Stomach (tissue), 19 donors: ENCODE data around the gene ATF7. TPM values are rescaled to one million over a fixed set of nuclear protein-coding genes. Genes with fewer than 3 reads are reported as not detected.

Experiments
- DNase-seq, 2 donors: peaks; one replicate each; pipeline versions ENCODE4 v3.0.0 to v3.0.0-alpha.2; 2013 to 2019
- H3K27ac ChIP-seq, 5 donors: fragments of 200-600 bp in 4 of 5; sonication (generic) in 4 of 5; one replicate each; pipeline ENCODE4 v1.5.1; 2013 to 2019; ENCODE audit warnings: mild to moderate bottlenecking in 1 of 5, moderate library complexity in 1 of 5
- H3K27me3 ChIP-seq, 3 donors: fragments of 200-600 bp; sonication (generic); one replicate each; pipeline ENCODE4 v1.5.1; 2017 to 2019; ENCODE audit warnings: mixed run types in 1 of 3
- H3K36me3 ChIP-seq, 4 donors: fragments of 200-600 bp; sonication (generic); 1 replicate in 3 of 4; 2 replicates in 1 of 4; pipeline ENCODE4 v1.5.1; 2016 to 2019
- H3K4me1 ChIP-seq, 4 donors: fragments of 200-600 bp; sonication (generic); one replicate each; pipeline ENCODE4 v1.5.1; 2016 to 2019
- H3K4me3 ChIP-seq, 4 donors: fragments of 200-600 bp; sonication (generic) in 3 of 4; one replicate each; pipeline ENCODE4 v1.5.1; 2016 to 2019; ENCODE audit warnings: mild to moderate bottlenecking in 1 of 4
- H3K9me3 ChIP-seq, 4 donors: fragments of 200-600 bp; sonication (generic); one replicate each; pipeline ENCODE4 v1.5.1; 2016 to 2019
- CTCF ChIP-seq, 7 experiments: fragments of 450-650 bp in 4 of 7; fragments of 200-600 bp in 3 of 7; sonication (generic) in 3 of 7; IDR thresholded peaks; one replicate each; pipeline ENCODE4 v1.5.1; 2016 to 2019; ENCODE audit warnings: antibody characterized with exemption in 7 of 7, control low read depth in 2 of 7, mild to moderate bottlenecking in 1 of 7
- EP300 ChIP-seq: sonication (generic); formaldehyde crosslinking; IDR thresholded peaks from one replicate; pipeline ENCODE4 v1.6.1; 2017; ENCODE audit warnings: antibody characterized with exemption
- POLR2A ChIP-seq, 4 donors: fragments of 450-650 bp; IDR thresholded peaks; one replicate each; pipeline ENCODE4 v1.6.1; 2016; ENCODE audit warnings: antibody characterized with exemption in 4 of 4, control low read depth in 2 of 4, mild to moderate bottlenecking in 1 of 4, moderate library complexity in 1 of 4
- POLR2AphosphoS5 ChIP-seq, 3 donors: sonication (generic); formaldehyde crosslinking; IDR thresholded peaks; one replicate each; pipeline ENCODE4 v1.6.1; 2016; ENCODE audit warnings: antibody characterized with exemption in 3 of 3
- WGBS, 5 donors: extraction: QIAGEN DNeasy Blood & Tissue Kit in 3 of 5; methylation state at CpG; one replicate each; pipeline versions ENCODE4 v1.1.5 to v1.1.7; 2013 to 2018; 5-methylcytosine and 5-hydroxymethylcytosine counted together
- intact Hi-C: fragments of 100-400 bp; cut with DNase I; formaldehyde crosslinking; loops from one replicate; pipeline ENCODE4 v1.15.1; 2023; ENCODE audit warnings: low total_unique reads
- long read RNA-seq, 10 donors: transcript quantifications; one replicate each; lab custom pipeline, GENCODE V29; 2026
- polyA plus RNA-seq, 3 donors: library from polyadenylated mRNA; stranded (reverse); fragments of 200-250 nt; gene quantifications; one replicate each; pipeline ENCODE4 v1.2.3, GENCODE V29; 2013
- total RNA-seq, 5 donors: library from RNA; depleted of rRNA; stranded (reverse); fragments of >200 nt; gene quantifications; one replicate each; pipeline versions ENCODE4 v1.1.0 to v1.2.3, GENCODE V29; 2014 to 2016
- donor health status: healthy with polysubstance abuse.
- donor health status: Bipolar disorder and iron deficiency.
- donor health status: healthy.

The ATF7 gene
- 10 to 100 TPM in 4 of 5 donors, 1 to 10 TPM in 1; 9.0 to 93.4 (median 16.5) TPM for total RNA-seq
- polyA plus RNA-seq: 10 to 100 TPM; 12.9 to 20.9 (median 14.3) TPM
- long read RNA-seq, donor 1, full-length matches to known transcripts: 1 of 6 reads
- long read RNA-seq, donor 1, partial matches to known transcripts: 5 of 6 reads
- long read RNA-seq, donor 1, other reads (novel, unspliced or antisense): 0 of 6 reads
- long read RNA-seq, donor 2, full-length matches to known transcripts: 7 of 7 reads
- long read RNA-seq, donor 2, partial matches to known transcripts: 0 of 7 reads
- long read RNA-seq, donor 2, other reads (novel, unspliced or antisense): 0 of 7 reads
- long read RNA-seq, donor 3, full-length matches to known transcripts: 5 of 5 reads
- long read RNA-seq, donor 3, partial matches to known transcripts: 0 of 5 reads
- long read RNA-seq, donor 3, other reads (novel, unspliced or antisense): 0 of 5 reads
- long read RNA-seq, donor 4: 0 reads
- long read RNA-seq, donor 5: 0 reads
- long read RNA-seq, donor 6, full-length matches to known transcripts: 8 of 8 reads
- long read RNA-seq, donor 6, partial matches to known transcripts: 0 of 8 reads
- long read RNA-seq, donor 6, other reads (novel, unspliced or antisense): 0 of 8 reads
- long read RNA-seq, donor 7, full-length matches to known transcripts: 4 of 4 reads
- long read RNA-seq, donor 7, partial matches to known transcripts: 0 of 4 reads
- long read RNA-seq, donor 7, other reads (novel, unspliced or antisense): 0 of 4 reads
- long read RNA-seq, donor 8, full-length matches to known transcripts: 5 of 5 reads
- long read RNA-seq, donor 8, partial matches to known transcripts: 0 of 5 reads
- long read RNA-seq, donor 8, other reads (novel, unspliced or antisense): 0 of 5 reads
- long read RNA-seq, donor 9, full-length matches to known transcripts: 5 of 5 reads
- long read RNA-seq, donor 9, partial matches to known transcripts: 0 of 5 reads
- long read RNA-seq, donor 9, other reads (novel, unspliced or antisense): 0 of 5 reads
- long read RNA-seq, donor 10, partial matches to known transcripts: 0 of 2 reads
- long read RNA-seq, donor 10, other reads (novel, unspliced or antisense): 0 of 2 reads

DNA sequence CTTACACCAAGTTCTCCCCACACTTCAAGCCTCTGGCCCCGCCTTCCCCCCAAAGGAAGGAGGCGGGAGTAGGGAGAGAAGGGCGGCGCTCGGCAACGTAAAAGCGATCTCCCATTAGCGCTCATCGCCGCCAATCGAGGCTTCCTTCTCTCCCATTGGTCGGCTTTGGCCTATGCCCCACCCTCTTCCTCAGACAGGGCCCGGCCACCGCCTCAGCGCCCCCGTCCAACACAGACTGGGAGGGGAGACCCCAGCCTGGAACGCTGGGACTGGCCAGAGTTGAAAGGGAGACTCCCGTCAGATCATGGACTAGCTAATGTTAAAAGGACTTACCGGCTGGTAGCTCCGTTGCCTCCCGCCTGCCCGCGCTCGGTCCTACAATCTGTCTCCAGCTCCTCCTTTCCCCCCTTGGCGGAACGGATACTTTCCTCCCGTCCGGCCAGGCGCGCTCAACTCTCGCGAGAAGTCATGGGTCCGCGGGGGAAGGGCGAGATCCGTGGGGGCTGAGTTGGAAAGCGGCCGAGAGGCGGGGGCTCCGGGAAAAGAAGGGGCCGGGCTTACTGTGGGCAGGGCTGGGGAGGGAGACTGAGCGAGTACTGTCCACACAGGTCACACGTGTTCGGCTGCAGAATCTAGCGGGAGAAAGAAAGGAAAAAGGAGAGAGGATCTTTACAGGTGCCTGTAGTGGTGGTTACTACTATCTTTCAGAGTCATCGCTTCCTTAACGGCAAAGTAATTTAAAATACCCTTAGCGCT lies at the start of gene ATF7:
Gene ATF7, minus strand, starts transcription at position 437 of the 756 bp plus-strand sequence. CDS start 25,382 bp downstream, outside the sequence.
- H3K36me3 ChIP-seq: no peaks in the 10 kb centered on the region
- H3K27ac ChIP-seq: peak within 1 kb of the TSS; percentile 92 to 95 (median 94)
- TF ChIP-seq CTCF (IDR thresholded peaks at IDR 0.05) (no peak), POLR2AphosphoS5 (IDR thresholded peaks at IDR 0.05) (peak; percentile 34 to 77 (median 75))
- peak within 1 kb of the TSS; percentile 59 to 86 (median 72) for H3K4me3 ChIP-seq
- peaks cover 18 to 54% (median 39%) of the 10 kb centered on the region in 4 donors for H3K4me1 ChIP-seq
- peak; percentile 98 to 99 for DNase-seq
- 0 to 1% (median 1%) methylated on average over 37 to 48 of the region's 48 CpGs for WGBS, 5 donors
- H3K27me3 ChIP-seq: no peaks in the 10 kb centered on the region
- no peaks in the 10 kb centered on the region for H3K9me3 ChIP-seq
- intact Hi-C loops: no loop called here

- 19 to 35% (median 23%) methylated on average over 8 of the region's 8 CpGs for WGBS, 5 donors
These were observed 49.0 kb upstream of the ATF7 start for GRCh38 chr12:53674977-53675700.

DNA sequence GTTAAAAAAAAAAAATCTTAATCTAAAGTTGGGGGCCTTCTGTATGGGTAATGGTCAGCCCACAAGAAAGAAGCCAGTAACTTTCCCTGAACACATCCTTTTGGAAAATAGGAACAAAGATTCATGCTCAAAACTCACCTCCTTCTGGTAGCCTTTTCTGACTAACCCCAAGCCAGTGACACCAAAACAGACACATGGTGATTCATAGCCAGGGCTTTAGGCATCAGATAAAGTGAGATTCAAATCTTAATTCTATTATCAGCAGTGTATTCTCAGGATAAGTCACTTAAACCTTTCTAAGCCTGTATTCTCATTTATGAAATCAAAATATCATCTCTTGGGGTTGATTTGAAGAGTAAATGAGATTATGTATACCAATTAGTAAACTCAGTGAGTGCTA lies 44.8 kb upstream of the ATF7 start:
- no peaks in the 10 kb centered on the region for H3K9me3 ChIP-seq
- H3K27ac ChIP-seq: peak overlapping the region in 2 of 5 donors; percentile 18 to 50
- intact Hi-C loops: loop anchor here (10.0 kb wide), 1 partner anchor 56 kb away; no protein-coding TSS in a partner anchor
- DNase-seq: no peak
- H3K36me3 ChIP-seq: peaks cover 50 to 81% (median 76%) of the 10 kb centered on the region in 4 donors
- peaks cover 0 to 57% (median 37%) of the 10 kb centered on the region in 4 donors for H3K4me1 ChIP-seq
- no peaks in the 10 kb centered on the region for H3K27me3 ChIP-seq
- H3K4me3 ChIP-seq: no peak overlapping the region
- no peak for TF ChIP-seq POLR2AphosphoS5 (IDR thresholded peaks at IDR 0.05)
- no peak for TF ChIP-seq EP300
- no peak for TF ChIP-seq POLR2A (IDR thresholded peaks at IDR 0.05)
- no peak for TF ChIP-seq CTCF (IDR thresholded peaks at IDR 0.05)

More at GRCh38 chr12:53674977-53675700, 49.0 kb upstream of the ATF7 start:
- Histone ChIP-seq H3K9me3 (no peaks in the 10 kb centered on the region), H3K36me3 (peaks cover 21 to 40% (median 34%) of the 10 kb centered on the region in 4 donors), H3K4me1 (peaks cover 16 to 69% (median 48%) of the 10 kb centered on the region in 4 donors), H3K4me3 (peak overlapping the region; percentile 56 to 81 (median 61)), H3K27ac (peak overlapping the region; percentile 83 to 94 (median 87)), H3K27me3 (peaks cover 0 to 4% (median 0%) of the 10 kb centered on the region in 3 donors)
- intact Hi-C loops: loop anchor here (5.0 to 10.0 kb wide), 2 partner anchors 60 to 128 kb away; no protein-coding TSS in a partner anchor
- DNase-seq: peak in 1 of 2 donors; percentile 15
- TF ChIP-seq POLR2AphosphoS5 (IDR thresholded peaks at IDR 0.05) (no peak), EP300 (no peak), POLR2A (IDR thresholded peaks at IDR 0.05) (no peak), CTCF (IDR thresholded peaks at IDR 0.05) (no peak)
